HG03469 (cell line): ENCODE data around the gene TMEM269.
A peak's percentile ranks its signal among the peaks of the same experiment; 100 is the strongest.
"Not testable (repeated sequence)": the region's sequence is repeated elsewhere in the genome, so short reads cannot be mapped to it uniquely, and the experiment has no call there.

Source experiments
- ATAC-seq: cut with Tn5 transposase; IDR thresholded peaks from one replicate; pipeline ENCODE4 v1.9.1; 2021; ENCODE audit warnings: mild to moderate bottlenecking, moderate library complexity, moderate number of reproducible peaks; ENCODE audit not compliant: unreplicated experiment

TMEM269 gene

GRCh38 chr1:42747125-42747524 is 37.7 kb upstream of the TMEM269 start:
- ATAC-seq = no peak

- no peak for ATAC-seq
These were observed 36.8 kb upstream of the TMEM269 start for GRCh38 chr1:42748021-42748420.

GRCh38 chr1:42748461-42749410 is 36.1 kb upstream of the TMEM269 start:
- ATAC-seq = no peak

GRCh38 chr1:42750041-42750440 is 34.8 kb upstream of the TMEM269 start:
- ATAC-seq = no peak

GRCh38 chr1:42751511-42752070 is 33.2 kb upstream of the TMEM269 start:
- not testable (repeated sequence) for ATAC-seq

- ATAC-seq = no peak
These were observed 32.5 kb upstream of the TMEM269 start for GRCh38 chr1:42752284-42752683.

GRCh38 chr1:42753070-42753469 is 31.7 kb upstream of the TMEM269 start:
- no peak for ATAC-seq

GRCh38 chr1:42756956-42757891 is 27.6 kb upstream of the TMEM269 start:
- no peak for ATAC-seq

GRCh38 chr1:42757892-42758275 is 26.9 kb upstream of the TMEM269 start:
- ATAC-seq = no peak

- no peak for ATAC-seq
These were observed 26.1 kb upstream of the TMEM269 start for GRCh38 chr1:42758641-42759040.

GRCh38 chr1:42759114-42759513 is 25.7 kb upstream of the TMEM269 start:
- no peak for ATAC-seq

GRCh38 chr1:42761567-42761966 is 23.2 kb upstream of the TMEM269 start:
- no peak for ATAC-seq

GRCh38 chr1:42762269-42762668 is 22.5 kb upstream of the TMEM269 start:
- ATAC-seq = no peak

GRCh38 chr1:42765269-42765668 is 19.5 kb upstream of the TMEM269 start:
- no peak for ATAC-seq

GRCh38 chr1:42765832-42766740 is 18.7 kb upstream of the TMEM269 start:
- ATAC-seq = peak; percentile 2

- peak; percentile 81 for ATAC-seq
These were observed 17.9 kb upstream of the TMEM269 start, which contains the start of the genes C1orf50 and P3H1 for GRCh38 chr1:42766741-42767509. Gene C1orf50, plus strand, starts transcription at chr1:42767249. Its CDS starts 63 bp downstream, at chr1:42767312. Gene P3H1, minus strand, starts transcription at chr1:42767028. Its CDS starts 57 bp downstream, at chr1:42766971.

- ATAC-seq = peak; percentile 13
These were observed 17.2 kb upstream of the TMEM269 start for GRCh38 chr1:42767510-42768000.

- no peak for ATAC-seq
These were observed 16.6 kb upstream of the TMEM269 start for GRCh38 chr1:42768172-42768571.

- ATAC-seq = no peak
These were observed 15.0 kb upstream of the TMEM269 start for GRCh38 chr1:42769811-42770210.
